GM19035 (cell line): ENCODE results near the gene ZNF684.
"Not testable (repeated sequence)": the region's sequence is repeated elsewhere in the genome, so short reads cannot be mapped to it uniquely, and the experiment has no call there.

Experiments used
- ATAC-seq: cut with Tn5 transposase; IDR thresholded peaks from one replicate; pipeline ENCODE4 v1.9.1; 2021; ENCODE audit not compliant: unreplicated experiment

Gene ZNF684

GRCh38 chr1:40531381-40532061, at the start of gene ZNF684:
ZNF684 (plus strand) TSS chr1:40531637; CDS start chr1:40533167, 1,530 bp downstream.
- peak; percentile 96 for ATAC-seq

- no peak for ATAC-seq
Observed at GRCh38 chr1:40495315-40495903, 36.0 kb upstream of the ZNF684 start.

GRCh38 chr1:40502651-40503050, 28.8 kb upstream of the ZNF684 start:
- not testable (repeated sequence) for ATAC-seq

- ATAC-seq: no peak
Observed at GRCh38 chr1:40507973-40508372, 23.5 kb upstream of the ZNF684 start.

- peak; percentile 91 for ATAC-seq
Observed at GRCh38 chr1:40508375-40509341, 22.8 kb upstream of the ZNF684 start, which contains the start of gene EXO5. EXO5 (plus strand) TSS chr1:40508767; CDS start chr1:40514545, 5,778 bp downstream.

GRCh38 chr1:40519517-40519916, 11.9 kb upstream of the ZNF684 start:
- ATAC-seq: no peak

GRCh38 chr1:40530735-40531380, 579 bp upstream of the ZNF684 start:
- ATAC-seq: no peak

GRCh38 chr1:40532062-40532389, 589 bp downstream of the ZNF684 start:
- ATAC-seq: no peak

GRCh38 chr1:40532844-40533424, 1.5 kb downstream of the ZNF684 start:
- ATAC-seq: no peak

GRCh38 chr1:40534589-40534988, 3.2 kb downstream of the ZNF684 start:
- ATAC-seq: no peak

GRCh38 chr1:40535732-40536131, 4.3 kb downstream of the ZNF684 start:
- no peak for ATAC-seq

GRCh38 chr1:40539338-40539737, 7.9 kb downstream of the ZNF684 start:
- no peak for ATAC-seq

- ATAC-seq: no peak
Observed at GRCh38 chr1:40546957-40547356, 15.5 kb downstream of the ZNF684 start.

- ATAC-seq: no peak
Observed at GRCh38 chr1:40553017-40553416, 21.6 kb downstream of the ZNF684 start.

GRCh38 chr1:40554807-40555206, 23.4 kb downstream of the ZNF684 start:
- ATAC-seq: not testable (repeated sequence)

- no peak for ATAC-seq
Observed at GRCh38 chr1:40556121-40556520, 24.7 kb downstream of the ZNF684 start.

- not testable (repeated sequence) for ATAC-seq
Observed at GRCh38 chr1:40558241-40558640, 26.8 kb downstream of the ZNF684 start.

GRCh38 chr1:40562185-40562584, 30.7 kb downstream of the ZNF684 start:
- no peak for ATAC-seq

- ATAC-seq: no peak
Observed at GRCh38 chr1:40563266-40563665, 31.8 kb downstream of the ZNF684 start.

GRCh38 chr1:40564506-40564905, 33.1 kb downstream of the ZNF684 start:
- no peak for ATAC-seq

GRCh38 chr1:40564913-40565312, 33.5 kb downstream of the ZNF684 start:
- ATAC-seq: no peak
